HepG2 (cell line): ENCODE measurements around the gene SYDE2. TPM values are rescaled to one million over a fixed set of nuclear protein-coding genes. Genes with fewer than 3 reads are reported as not detected.

ENCODE experiments used
- CREB1 ChIP-seq, 2 experiments: fragments of 450-650 bp in 1 of 2; IDR thresholded peaks; 2 replicates each; pipeline ENCODE4 v1.6.1; 2016 to 2017; ENCODE audit warnings: control low read depth in 1 of 2, mild to moderate bottlenecking in 1 of 2, missing compliant biosample characterization in 1 of 2, missing genetic modification characterization in 1 of 2
- ETV5 ChIP-seq: IDR thresholded peaks from 2 replicates; pipeline ENCODE4 v1.6.1; 2018; ENCODE audit warnings: missing biosample characterization, missing genetic modification reagents, inconsistent platforms, borderline replicate concordance
- KDM1A ChIP-seq: IDR thresholded peaks from 2 replicates; pipeline ENCODE4 v1.6.1; 2016; ENCODE audit warnings: missing compliant biosample characterization
- KLF13 ChIP-seq: sonication (generic); formaldehyde crosslinking; IDR thresholded peaks from 2 replicates; pipeline ENCODE4 v1.4.0; 2020; ENCODE audit warnings: mild to moderate bottlenecking, missing genetic modification reagents
- NFE2L1 ChIP-seq: sonication (generic); formaldehyde crosslinking; IDR thresholded peaks from 2 replicates; pipeline ENCODE4 v1.4.0; 2020; ENCODE audit warnings: missing genetic modification reagents, mild to moderate bottlenecking, borderline replicate concordance
- NR3C1 ChIP-seq: sonication (generic); formaldehyde crosslinking; IDR thresholded peaks from 2 replicates; pipeline ENCODE4 v1.4.0; 2020; ENCODE audit warnings: missing genetic modification reagents
- POGZ ChIP-seq: sonication (generic); formaldehyde crosslinking; IDR thresholded peaks from 2 replicates; pipeline ENCODE4 v1.4.0; 2020; ENCODE audit warnings: mild to moderate bottlenecking, missing genetic modification reagents
- ZFY ChIP-seq: sonication (generic); formaldehyde crosslinking; IDR thresholded peaks from 2 replicates; pipeline ENCODE4 v1.4.0; 2020; ENCODE audit warnings: missing genetic modification reagents
- ZNF136 ChIP-seq: sonication (generic); formaldehyde crosslinking; IDR thresholded peaks from 2 replicates; pipeline ENCODE4 v1.8.1; 2022; ENCODE audit warnings: low read depth, mild to moderate bottlenecking, moderate library complexity, missing genetic modification reagents
- ZNF550 ChIP-seq: sonication (generic); formaldehyde crosslinking; IDR thresholded peaks from 2 replicates; pipeline ENCODE4 v1.4.0; 2020; ENCODE audit warnings: mild to moderate bottlenecking, missing genetic modification reagents, borderline replicate concordance
- ZNF614 ChIP-seq: IDR thresholded peaks from 2 replicates; pipeline ENCODE4 v1.6.1; 2018; ENCODE audit warnings: missing biosample characterization, missing genetic modification reagents, inconsistent platforms, borderline replicate concordance
- polyA plus RNA-seq, 8 experiments: library from polyadenylated mRNA; depleted of rRNA in 3 of 8; stranded (reverse) in 7 of 8; unstranded in 1 of 8; fragments of >200 nt; fragmentation: Illumina TruSeq in 4 of 8; extraction: Trizol in 4 of 8; gene quantifications; 2 replicates each; pipeline versions ENCODE4 v1.2.1 to v1.2.3, GENCODE V29; 2011 to 2016; ENCODE audit warnings: low read depth in 4 of 8, missing spikeins in 1 of 8, mixed read lengths in 1 of 8; ENCODE audit not compliant: insufficient read depth in 1 of 8
- total RNA-seq, 5 experiments: library from RNA; depleted of rRNA; stranded (reverse); fragments of >200 nt; fragmentation: Illumina TruSeq; extraction: Trizol; gene quantifications; 2 replicates each; pipeline ENCODE4 v1.2.3, GENCODE V29; 2016; ENCODE audit warnings: low read depth in 1 of 5
- TF ChIP-seq, protein P1 (sequence below): sonication (generic); formaldehyde crosslinking; IDR thresholded peaks from 2 replicates; pipeline ENCODE4; 2020; ENCODE audit warnings: missing genetic modification reagents, mild to moderate bottlenecking, borderline replicate concordance
- TF ChIP-seq, protein P2 (sequence below): sonication (generic); formaldehyde crosslinking; IDR thresholded peaks from 2 replicates; pipeline ENCODE4 v1.5.0; 2020; ENCODE audit warnings: mild to moderate bottlenecking, missing genetic modification reagents
- TF ChIP-seq, protein P3 (sequence below): sonication (generic); formaldehyde crosslinking; IDR thresholded peaks from 2 replicates; pipeline ENCODE4 v1.4.0; 2020; ENCODE audit warnings: missing genetic modification reagents, borderline replicate concordance
- TF ChIP-seq, protein P4 (sequence below): sonication (generic); formaldehyde crosslinking; IDR thresholded peaks from 2 replicates; pipeline ENCODE4 v1.5.0; 2020; ENCODE audit warnings: mild to moderate bottlenecking, missing genetic modification reagents

Gene SYDE2
- total and polyA plus RNA-seq, 2 of the 13 experiments (the other 11 are each of a cell fraction or from before 2014, with no cell fraction given) = 1.8 to 5.3 TPM

DNA sequence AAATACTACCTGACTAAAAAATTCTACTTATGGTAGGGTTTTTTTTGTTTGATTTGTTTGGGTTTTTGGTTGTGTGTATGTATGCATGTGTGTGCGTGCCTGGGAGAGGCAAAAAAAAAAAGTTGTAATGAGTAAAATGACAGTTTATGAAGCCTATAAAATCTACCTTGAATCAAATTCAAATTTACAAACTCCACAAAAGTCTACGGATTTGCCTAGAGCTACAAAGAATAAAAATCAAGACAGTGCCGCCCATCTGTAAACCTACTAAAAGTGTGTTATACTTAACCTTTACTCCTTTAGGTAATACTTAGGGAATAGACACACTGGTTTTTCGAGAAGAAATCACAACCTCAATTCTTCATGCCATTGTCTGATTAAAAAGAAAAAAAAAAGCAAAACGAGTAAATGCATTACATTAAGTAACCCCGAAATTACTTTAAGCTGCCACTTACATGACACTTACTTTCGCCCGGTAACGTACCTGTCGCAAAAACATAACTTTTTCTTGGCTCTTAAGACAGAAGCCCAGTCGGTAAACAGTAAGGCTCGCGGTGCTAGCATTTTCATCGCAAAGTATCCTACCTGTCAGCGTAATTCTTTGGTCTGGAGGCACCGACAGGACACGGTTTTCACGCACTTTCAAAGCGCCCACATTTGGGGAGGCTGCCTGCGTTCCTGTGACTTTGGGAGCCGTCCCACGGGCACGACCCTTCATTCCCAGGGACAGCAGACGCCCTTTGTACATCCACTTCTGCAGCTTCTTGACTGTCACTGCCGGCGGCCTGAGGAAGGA is 951 bp downstream of the SYDE2 start (continued):
- TF ChIP-seq, protein P1, sequence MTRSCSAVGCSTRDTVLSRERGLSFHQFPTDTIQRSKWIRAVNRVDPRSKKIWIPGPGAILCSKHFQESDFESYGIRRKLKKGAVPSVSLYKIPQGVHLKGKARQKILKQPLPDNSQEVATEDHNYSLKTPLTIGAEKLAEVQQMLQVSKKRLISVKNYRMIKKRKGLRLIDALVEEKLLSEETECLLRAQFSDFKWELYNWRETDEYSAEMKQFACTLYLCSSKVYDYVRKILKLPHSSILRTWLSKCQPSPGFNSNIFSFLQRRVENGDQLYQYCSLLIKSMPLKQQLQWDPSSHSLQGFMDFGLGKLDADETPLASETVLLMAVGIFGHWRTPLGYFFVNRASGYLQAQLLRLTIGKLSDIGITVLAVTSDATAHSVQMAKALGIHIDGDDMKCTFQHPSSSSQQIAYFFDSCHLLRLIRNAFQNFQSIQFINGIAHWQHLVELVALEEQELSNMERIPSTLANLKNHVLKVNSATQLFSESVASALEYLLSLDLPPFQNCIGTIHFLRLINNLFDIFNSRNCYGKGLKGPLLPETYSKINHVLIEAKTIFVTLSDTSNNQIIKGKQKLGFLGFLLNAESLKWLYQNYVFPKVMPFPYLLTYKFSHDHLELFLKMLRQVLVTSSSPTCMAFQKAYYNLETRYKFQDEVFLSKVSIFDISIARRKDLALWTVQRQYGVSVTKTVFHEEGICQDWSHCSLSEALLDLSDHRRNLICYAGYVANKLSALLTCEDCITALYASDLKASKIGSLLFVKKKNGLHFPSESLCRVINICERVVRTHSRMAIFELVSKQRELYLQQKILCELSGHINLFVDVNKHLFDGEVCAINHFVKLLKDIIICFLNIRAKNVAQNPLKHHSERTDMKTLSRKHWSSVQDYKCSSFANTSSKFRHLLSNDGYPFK (CRISPR knock-in tag) = 0 out of 2 replicates have a peak, but pooled peaks have one; percentile 15
- TF ChIP-seq ZNF550 (0 out of 2 replicates have a peak, but pooled peaks have one; percentile 65), ETV5 (CRISPR knock-in tag) (0 out of 2 replicates have a peak, but pooled peaks have one; percentile 7), KLF13 (CRISPR knock-in tag) (0 out of 2 replicates have a peak, but pooled peaks have one; percentile 72), ZNF136 (CRISPR knock-in tag) (no peak), CREB1 (IDR thresholded peaks at IDR 0.05) (no peak), CREB1 (CRISPR knock-in tag; IDR thresholded peaks at IDR 0.05) (0 out of 2 replicates have a peak, but pooled peaks have one; percentile 25), POGZ (0 out of 2 replicates have a peak, but pooled peaks have one; percentile 26), ZFY (no peak), NR3C1 (CRISPR knock-in tag) (no peak), NFE2L1 (CRISPR knock-in tag) (peak; percentile 68; the same call in 1 of the 2 replicates), ZNF614 (CRISPR knock-in tag) (0 out of 2 replicates have a peak, but pooled peaks have one; percentile 24), KDM1A (CRISPR knock-in tag) (no peak)
- TF ChIP-seq, protein P2, sequence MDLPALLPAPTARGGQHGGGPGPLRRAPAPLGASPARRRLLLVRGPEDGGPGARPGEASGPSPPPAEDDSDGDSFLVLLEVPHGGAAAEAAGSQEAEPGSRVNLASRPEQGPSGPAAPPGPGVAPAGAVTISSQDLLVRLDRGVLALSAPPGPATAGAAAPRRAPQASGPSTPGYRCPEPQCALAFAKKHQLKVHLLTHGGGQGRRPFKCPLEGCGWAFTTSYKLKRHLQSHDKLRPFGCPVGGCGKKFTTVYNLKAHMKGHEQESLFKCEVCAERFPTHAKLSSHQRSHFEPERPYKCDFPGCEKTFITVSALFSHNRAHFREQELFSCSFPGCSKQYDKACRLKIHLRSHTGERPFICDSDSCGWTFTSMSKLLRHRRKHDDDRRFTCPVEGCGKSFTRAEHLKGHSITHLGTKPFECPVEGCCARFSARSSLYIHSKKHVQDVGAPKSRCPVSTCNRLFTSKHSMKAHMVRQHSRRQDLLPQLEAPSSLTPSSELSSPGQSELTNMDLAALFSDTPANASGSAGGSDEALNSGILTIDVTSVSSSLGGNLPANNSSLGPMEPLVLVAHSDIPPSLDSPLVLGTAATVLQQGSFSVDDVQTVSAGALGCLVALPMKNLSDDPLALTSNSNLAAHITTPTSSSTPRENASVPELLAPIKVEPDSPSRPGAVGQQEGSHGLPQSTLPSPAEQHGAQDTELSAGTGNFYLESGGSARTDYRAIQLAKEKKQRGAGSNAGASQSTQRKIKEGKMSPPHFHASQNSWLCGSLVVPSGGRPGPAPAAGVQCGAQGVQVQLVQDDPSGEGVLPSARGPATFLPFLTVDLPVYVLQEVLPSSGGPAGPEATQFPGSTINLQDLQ (CRISPR knock-in tag) = no peak
- TF ChIP-seq, protein P3, sequence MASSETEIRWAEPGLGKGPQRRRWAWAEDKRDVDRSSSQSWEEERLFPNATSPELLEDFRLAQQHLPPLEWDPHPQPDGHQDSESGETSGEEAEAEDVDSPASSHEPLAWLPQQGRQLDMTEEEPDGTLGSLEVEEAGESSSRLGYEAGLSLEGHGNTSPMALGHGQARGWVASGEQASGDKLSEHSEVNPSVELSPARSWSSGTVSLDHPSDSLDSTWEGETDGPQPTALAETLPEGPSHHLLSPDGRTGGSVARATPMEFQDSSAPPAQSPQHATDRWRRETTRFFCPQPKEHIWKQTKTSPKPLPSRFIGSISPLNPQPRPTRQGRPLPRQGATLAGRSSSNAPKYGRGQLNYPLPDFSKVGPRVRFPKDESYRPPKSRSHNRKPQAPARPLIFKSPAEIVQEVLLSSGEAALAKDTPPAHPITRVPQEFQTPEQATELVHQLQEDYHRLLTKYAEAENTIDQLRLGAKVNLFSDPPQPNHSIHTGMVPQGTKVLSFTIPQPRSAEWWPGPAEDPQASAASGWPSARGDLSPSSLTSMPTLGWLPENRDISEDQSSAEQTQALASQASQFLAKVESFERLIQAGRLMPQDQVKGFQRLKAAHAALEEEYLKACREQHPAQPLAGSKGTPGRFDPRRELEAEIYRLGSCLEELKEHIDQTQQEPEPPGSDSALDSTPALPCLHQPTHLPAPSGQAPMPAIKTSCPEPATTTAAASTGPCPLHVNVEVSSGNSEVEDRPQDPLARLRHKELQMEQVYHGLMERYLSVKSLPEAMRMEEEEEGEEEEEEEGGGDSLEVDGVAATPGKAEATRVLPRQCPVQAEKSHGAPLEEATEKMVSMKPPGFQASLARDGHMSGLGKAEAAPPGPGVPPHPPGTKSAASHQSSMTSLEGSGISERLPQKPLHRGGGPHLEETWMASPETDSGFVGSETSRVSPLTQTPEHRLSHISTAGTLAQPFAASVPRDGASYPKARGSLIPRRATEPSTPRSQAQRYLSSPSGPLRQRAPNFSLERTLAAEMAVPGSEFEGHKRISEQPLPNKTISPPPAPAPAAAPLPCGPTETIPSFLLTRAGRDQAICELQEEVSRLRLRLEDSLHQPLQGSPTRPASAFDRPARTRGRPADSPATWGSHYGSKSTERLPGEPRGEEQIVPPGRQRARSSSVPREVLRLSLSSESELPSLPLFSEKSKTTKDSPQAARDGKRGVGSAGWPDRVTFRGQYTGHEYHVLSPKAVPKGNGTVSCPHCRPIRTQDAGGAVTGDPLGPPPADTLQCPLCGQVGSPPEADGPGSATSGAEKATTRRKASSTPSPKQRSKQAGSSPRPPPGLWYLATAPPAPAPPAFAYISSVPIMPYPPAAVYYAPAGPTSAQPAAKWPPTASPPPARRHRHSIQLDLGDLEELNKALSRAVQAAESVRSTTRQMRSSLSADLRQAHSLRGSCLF = no peak
- TF ChIP-seq, protein P4, sequence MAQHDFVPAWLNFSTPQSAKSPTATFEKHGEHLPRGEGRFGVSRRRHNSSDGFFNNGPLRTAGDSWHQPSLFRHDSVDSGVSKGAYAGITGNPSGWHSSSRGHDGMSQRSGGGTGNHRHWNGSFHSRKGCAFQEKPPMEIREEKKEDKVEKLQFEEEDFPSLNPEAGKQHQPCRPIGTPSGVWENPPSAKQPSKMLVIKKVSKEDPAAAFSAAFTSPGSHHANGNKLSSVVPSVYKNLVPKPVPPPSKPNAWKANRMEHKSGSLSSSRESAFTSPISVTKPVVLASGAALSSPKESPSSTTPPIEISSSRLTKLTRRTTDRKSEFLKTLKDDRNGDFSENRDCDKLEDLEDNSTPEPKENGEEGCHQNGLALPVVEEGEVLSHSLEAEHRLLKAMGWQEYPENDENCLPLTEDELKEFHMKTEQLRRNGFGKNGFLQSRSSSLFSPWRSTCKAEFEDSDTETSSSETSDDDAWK (CRISPR knock-in tag) = no peak
